Heart left ventricle (tissue), 13 donors: ENCODE results near the gene EXOC5.

Source experiments
- POLR2A ChIP-seq, 2 donors: fragments of 450-650 bp; IDR thresholded peaks; one replicate each; pipeline ENCODE4 v1.6.1; 2017; ENCODE audit warnings: antibody characterized with exemption in 2 of 2, mild to moderate bottlenecking in 2 of 2, moderate library complexity in 2 of 2
- TF ChIP-seq, protein P1 (sequence below), 12 donors: fragments of 200-600 bp; sonication (generic) in 4 of 12; IDR thresholded peaks; one replicate each; pipeline versions ENCODE4 v1.5.0 to v1.8.0; 2018 to 2022; ENCODE audit warnings: antibody characterized with exemption in 12 of 12, mild to moderate bottlenecking in 5 of 12
- donor health status: ischemic (EF 13 %, LVEDD 7.1; RV severe dilation, severe dysfunction).
- donor health status: DM: no; HTN: yes; CAD: no.
- donor health status: DM: no; HTN: no; CAD: no.
- donor health status: ischemic (EF 25% LVEDD 6.9; RV normal size, moderate dysfunction).
- donor health status: ischemic (EF 25% LVEDD 5.7; RV mildly dilated, moderate dysfunction).
- donor health status: ischemic (EF 35%, LVEDD 5.7; RV mildly dilated, moderate dysfunction).
- donor health status: nonischemic (EF 11% LVEDD 7.7; RV severe dilation, severe dysfunction).
- donor health status: DM: yes; HTN: yes; CAD: no.
- donor health status: PGD.
- donor health status: ischemic (EF 29% LVEDD 5.4; RV normal size, mild dysfunction).
- donor health status: nonischemic (EF 23%, LVEDD 6.1; RV moderate dilation, normal function).

GRCh38 chr14:57277062-57277461 lies 8.4 kb upstream of the EXOC5 start:
- TF ChIP-seq, protein P1, sequence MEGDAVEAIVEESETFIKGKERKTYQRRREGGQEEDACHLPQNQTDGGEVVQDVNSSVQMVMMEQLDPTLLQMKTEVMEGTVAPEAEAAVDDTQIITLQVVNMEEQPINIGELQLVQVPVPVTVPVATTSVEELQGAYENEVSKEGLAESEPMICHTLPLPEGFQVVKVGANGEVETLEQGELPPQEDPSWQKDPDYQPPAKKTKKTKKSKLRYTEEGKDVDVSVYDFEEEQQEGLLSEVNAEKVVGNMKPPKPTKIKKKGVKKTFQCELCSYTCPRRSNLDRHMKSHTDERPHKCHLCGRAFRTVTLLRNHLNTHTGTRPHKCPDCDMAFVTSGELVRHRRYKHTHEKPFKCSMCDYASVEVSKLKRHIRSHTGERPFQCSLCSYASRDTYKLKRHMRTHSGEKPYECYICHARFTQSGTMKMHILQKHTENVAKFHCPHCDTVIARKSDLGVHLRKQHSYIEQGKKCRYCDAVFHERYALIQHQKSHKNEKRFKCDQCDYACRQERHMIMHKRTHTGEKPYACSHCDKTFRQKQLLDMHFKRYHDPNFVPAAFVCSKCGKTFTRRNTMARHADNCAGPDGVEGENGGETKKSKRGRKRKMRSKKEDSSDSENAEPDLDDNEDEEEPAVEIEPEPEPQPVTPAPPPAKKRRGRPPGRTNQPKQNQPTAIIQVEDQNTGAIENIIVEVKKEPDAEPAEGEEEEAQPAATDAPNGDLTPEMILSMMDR (IDR thresholded peaks at IDR 0.05), result no peak
- no peak for TF ChIP-seq POLR2A (IDR thresholded peaks at IDR 0.05)
